Measurements from ENCODE around the gene L1CAM. TPM values are rescaled to one million over a fixed set of nuclear protein-coding genes. Genes with fewer than 3 reads are reported as not detected.

L1CAM gene
- 0.22 and 0.39 TPM in 2 replicates for total RNA-seq

GRCh38 chrX:153885968-153886903 lies at the start of gene L1CAM:
Gene L1CAM (minus strand): TSS chrX:153886173. CDS start chrX:153875836, 10,337 bp downstream.

GRCh38 chrX:153934762-153935325 lies 48.9 kb upstream of the L1CAM start, which contains the start of gene NAA10:
Gene NAA10 (minus strand): TSS chrX:153935037. CDS start chrX:153934904, 133 bp downstream.

GRCh38 chrX:153925739-153926551 lies 40.0 kb upstream of the L1CAM start, which contains the start of gene ARHGAP4:
Gene ARHGAP4 (minus strand): TSS chrX:153926264. CDS start chrX:153926202, 62 bp downstream.

GRCh38 chrX:153903991-153904957 lies 18.3 kb upstream of the L1CAM start, which contains the start of gene AVPR2:
Gene AVPR2 (plus strand): TSS chrX:153904673. CDS start chrX:153905146, 473 bp downstream.

GRCh38 chrX:153829799-153830639 lies 56.0 kb downstream of the L1CAM start, which contains the start of gene PDZD4:
Gene PDZD4 (minus strand): TSS chrX:153830544. CDS start chrX:153830298, 246 bp downstream.

Other genes starting within 250 kb of the L1CAM start
- gene DUSP9, start 239.0 kb downstream of the L1CAM start, total RNA-seq = under 0.01 and 0.54 TPM in 2 replicates
- 5.1 TPM in 1 of 2 replicates, not detected in the other for gene PNCK, start 212.4 kb downstream of the L1CAM start, total RNA-seq
- 2.7 and 4.0 TPM in 2 replicates for gene SLC6A8, start 198.2 kb downstream of the L1CAM start, total RNA-seq
- 90.3 and 146 TPM in 2 replicates for gene BCAP31, start 161.8 kb downstream of the L1CAM start, total RNA-seq
- gene ABCD1, start 161.3 kb downstream of the L1CAM start, total RNA-seq = 11.0 and 12.4 TPM in 2 replicates
- gene PLXNB3, start 121.9 kb downstream of the L1CAM start, total RNA-seq = 0.39 and 2.3 TPM in 2 replicates
- under 0.01 and 1.1 TPM in 2 replicates for gene SRPK3, start 105.1 kb downstream of the L1CAM start, total RNA-seq
- 43.2 and 78.4 TPM in 2 replicates for gene IDH3G, start 91.8 kb downstream of the L1CAM start, total RNA-seq
- gene SSR4, start 91.5 kb downstream of the L1CAM start, total RNA-seq = 157 and 199 TPM in 2 replicates
- gene PDZD4, start 55.6 kb downstream of the L1CAM start, total RNA-seq = 0.39 TPM in 1 of 2 replicates, not detected in the other
- not detected in 2 replicates for gene AVPR2, start 18.5 kb upstream of the L1CAM start, total RNA-seq
- gene ARHGAP4, start 40.1 kb upstream of the L1CAM start, total RNA-seq = 2.9 and 5.9 TPM in 2 replicates
- 32.6 and 69.1 TPM in 2 replicates for gene NAA10, start 48.9 kb upstream of the L1CAM start, total RNA-seq
- under 0.01 and 0.11 TPM in 2 replicates for gene RENBP, start 58.5 kb upstream of the L1CAM start, total RNA-seq
- 21.6 and 43.1 TPM in 2 replicates for gene HCFC1, start 85.6 kb upstream of the L1CAM start, total RNA-seq
- gene TMEM187, start 86.6 kb upstream of the L1CAM start, total RNA-seq = 9.0 and 9.4 TPM in 2 replicates
- gene IRAK1, start 133.7 kb upstream of the L1CAM start, total RNA-seq = 29.4 and 86.4 TPM in 2 replicates
- gene MECP2, start 211.5 kb upstream of the L1CAM start, total RNA-seq = 21.0 and 23.6 TPM in 2 replicates

Measured in placental epithelial cell (primary cell).